ENCODE measurements around the gene SEC22A. TPM values are rescaled to one million over a fixed set of nuclear protein-coding genes. Genes with fewer than 3 reads are reported as not detected.

The SEC22A gene
- total and polyA plus RNA-seq, 2 of the 13 experiments (the other 11 are each of a cell fraction or from before 2014, with no cell fraction given), result 14.1 to 17.3 TPM

DNA sequence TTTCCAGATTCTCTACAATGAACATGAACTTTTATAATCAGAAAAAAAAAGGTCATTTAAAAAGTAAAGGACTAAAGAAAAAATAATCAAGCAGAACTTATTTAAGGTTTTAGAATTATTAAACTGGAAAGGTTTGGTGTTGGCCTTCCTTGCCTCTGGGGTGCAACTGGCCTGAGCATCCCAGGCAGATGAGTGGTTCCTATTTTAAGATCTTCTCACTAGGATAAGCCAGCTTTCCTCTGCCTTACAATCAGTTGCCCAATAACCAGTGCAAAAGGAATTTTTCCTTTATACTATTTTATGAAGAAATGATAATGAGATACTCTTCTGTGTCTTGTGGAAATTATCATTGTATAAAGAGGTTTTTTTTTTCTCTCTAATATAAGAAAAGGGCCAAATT, 56.6 kb downstream of the SEC22A start:
- CTCF ChIA-PET (ENCODE audit: low intra/inter-chr PET ratio, low total read pairs), result no interaction called here
- intact Hi-C loops (cut with micrococcal nuclease; ENCODE audit: unreplicated experiment) (loop anchor here (2.0 to 10.0 kb wide), 2 partner anchors 224 to 316 kb away; no protein-coding TSS in a partner anchor), in situ Hi-C loops (cut with HindIII; ENCODE audit: extremely low pct_ligation_motif_present, low pct_unique_long_range_greater_than_20kb) (no loop called here)
- TF ChIP-seq ZFYVE20 (CRISPR knock-in tag; IDR thresholded peaks at IDR 0.05; ENCODE audit: borderline replicate concordance, low read depth), result no peak
- TF ChIP-seq ZFP36L1 (CRISPR knock-in tag; IDR thresholded peaks at IDR 0.05), result no peak
- TF ChIP-seq NR2F2 (IDR thresholded peaks at IDR 0.05; ENCODE audit: borderline replicate concordance, low read depth), result no peak
- TF ChIP-seq, protein P1, sequence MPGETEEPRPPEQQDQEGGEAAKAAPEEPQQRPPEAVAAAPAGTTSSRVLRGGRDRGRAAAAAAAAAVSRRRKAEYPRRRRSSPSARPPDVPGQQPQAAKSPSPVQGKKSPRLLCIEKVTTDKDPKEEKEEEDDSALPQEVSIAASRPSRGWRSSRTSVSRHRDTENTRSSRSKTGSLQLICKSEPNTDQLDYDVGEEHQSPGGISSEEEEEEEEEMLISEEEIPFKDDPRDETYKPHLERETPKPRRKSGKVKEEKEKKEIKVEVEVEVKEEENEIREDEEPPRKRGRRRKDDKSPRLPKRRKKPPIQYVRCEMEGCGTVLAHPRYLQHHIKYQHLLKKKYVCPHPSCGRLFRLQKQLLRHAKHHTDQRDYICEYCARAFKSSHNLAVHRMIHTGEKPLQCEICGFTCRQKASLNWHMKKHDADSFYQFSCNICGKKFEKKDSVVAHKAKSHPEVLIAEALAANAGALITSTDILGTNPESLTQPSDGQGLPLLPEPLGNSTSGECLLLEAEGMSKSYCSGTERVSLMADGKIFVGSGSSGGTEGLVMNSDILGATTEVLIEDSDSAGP (CRISPR knock-in tag; IDR thresholded peaks at IDR 0.05; ENCODE audit: borderline replicate concordance), result no peak
- TF ChIP-seq ZNF30 (CRISPR knock-in tag; IDR thresholded peaks at IDR 0.05), result no peak
- no peak for TF ChIP-seq EED (CRISPR knock-in tag; IDR thresholded peaks at IDR 0.05)
- TF ChIP-seq ZNF598 (CRISPR knock-in tag; IDR thresholded peaks at IDR 0.05; ENCODE audit: borderline replicate concordance), result no peak
- no peak for TF ChIP-seq KAT7 (CRISPR knock-in tag; IDR thresholded peaks at IDR 0.05; ENCODE audit: borderline replicate concordance)
- TF ChIP-seq NR3C1 (CRISPR knock-in tag; IDR thresholded peaks at IDR 0.05), result no peak
- no peak for TF ChIP-seq ETV6 (CRISPR knock-in tag; conservative IDR thresholded peaks at IDR 0.05)
- TF ChIP-seq, protein P2, sequence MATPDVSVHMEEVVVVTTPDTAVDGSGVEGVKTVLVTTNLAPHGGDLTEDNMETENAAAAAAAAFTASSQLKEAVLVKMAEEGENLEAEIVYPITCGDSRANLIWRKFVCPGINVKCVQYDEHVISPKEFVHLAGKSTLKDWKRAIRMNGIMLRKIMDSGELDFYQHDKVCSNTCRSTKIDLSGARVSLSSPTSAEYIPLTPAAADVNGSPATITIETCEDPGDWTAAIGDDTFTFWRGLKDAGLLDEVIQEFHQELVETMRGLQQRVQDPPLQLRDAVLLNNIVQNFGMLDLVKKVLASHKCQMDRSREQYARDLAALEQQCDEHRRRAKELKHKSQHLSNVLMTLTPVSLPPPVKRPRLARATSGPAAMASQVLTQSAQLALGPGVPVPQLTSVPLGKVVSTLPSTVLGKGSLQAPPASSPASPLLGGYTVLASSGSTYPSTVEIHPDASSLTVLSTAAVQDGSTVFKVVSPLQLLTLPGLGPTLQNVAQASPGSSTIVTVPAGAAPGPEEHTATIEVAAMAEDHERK (CRISPR knock-in tag; IDR thresholded peaks at IDR 0.05; ENCODE audit: low read depth), result no peak
- no peak for TF ChIP-seq ZNF543 (CRISPR knock-in tag; IDR thresholded peaks at IDR 0.05)
- no peak for TF ChIP-seq ZFP36 (IDR thresholded peaks at IDR 0.05; ENCODE audit: borderline replicate concordance, low read depth, low read length, partially characterized antibody)
- no peak for TF ChIP-seq RBAK (CRISPR knock-in tag; IDR thresholded peaks at IDR 0.05)
- Histone ChIP-seq H2AFZ (ENCODE audit: low read length) (no peak overlapping the region), H3K9me3 (ENCODE audit: low read length) (no peaks in the 10 kb centered on the region), H3K4me2 (ENCODE audit: low read depth, low read length) (no peak overlapping the region), H3K4me1 (ENCODE audit: insufficient read depth, low read length) (no peaks in the 10 kb centered on the region), H3K36me3 (replicated peaks in 1 of 2; ENCODE audit: control insufficient read depth in 1 of 2, insufficient read depth in 2 of 2, low read length in 2 of 2) (0 out of 5 replicates have a peak, but pooled peaks cover 0 to 2% of the 10 kb centered on the region in 2 experiments), H4K20me1 (ENCODE audit: insufficient read depth, low read length) (no peaks in the 10 kb centered on the region), H3K27ac (ENCODE audit: extremely low read length, insufficient read depth, low read length) (no peak overlapping the region), H3K27me3 (ENCODE audit: control insufficient read depth in 1 of 2, insufficient read depth in 2 of 2, low read length in 2 of 2) (no peaks in the 10 kb centered on the region; a peak in 1 of 5 replicates), H3K79me2 (ENCODE audit: insufficient read depth, low read length) (no peaks in the 10 kb centered on the region), H3K9ac (ENCODE audit: insufficient read depth, low read depth, low read length) (no peak overlapping the region), H3K4me3 (replicated peaks in 1 of 3; ENCODE audit: insufficient read depth in 1 of 3, low read depth in 2 of 3, low read length in 3 of 3) (no peak overlapping the region)
- no peak for DNase-seq (ENCODE audit: low spot score)
- no peak for ATAC-seq
- no peak for FAIRE-seq
- POLR2A ChIA-PET, result no interaction called here
- no TSS peak for BruUV-seq (replicated peaks)
